T follicular helper cell (primary cell): ENCODE measurements around the gene CNGB1.
"Not testable (repeated sequence)": the region's sequence is repeated elsewhere in the genome, so short reads cannot be mapped to it uniquely, and the experiment has no call there.

Experiments used
- DNase-seq: peaks from one replicate; pipeline ENCODE4 v3.0.0-alpha.2; 2020; ENCODE audit warnings: low read depth

Gene CNGB1

DNA sequence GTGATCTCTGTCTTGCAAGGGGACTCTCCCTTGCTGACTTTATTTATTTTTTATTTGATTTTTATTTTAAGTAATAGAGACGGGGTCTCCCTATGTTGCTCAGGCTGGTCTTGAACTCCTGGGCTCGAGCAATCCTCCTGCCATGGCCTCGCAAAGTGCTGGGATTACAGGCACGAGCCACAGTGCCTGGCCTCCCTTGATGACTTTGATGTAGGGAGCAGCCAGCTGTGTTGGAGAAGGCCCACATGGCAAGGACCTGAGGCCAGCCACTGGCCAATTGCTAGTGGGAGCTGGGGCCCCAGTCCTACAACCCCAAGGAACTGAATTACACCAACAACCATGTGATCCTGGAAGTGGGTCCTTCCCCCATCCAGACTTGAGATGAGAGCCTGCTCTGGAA, 81.8 kb downstream of the CNGB1 start:
- no peak for DNase-seq

- DNase-seq, result no peak
Observed at GRCh38 chr16:57888128-57888527, 82.8 kb downstream of the CNGB1 start.

GRCh38 chr16:57887711-57888110, 83.2 kb downstream of the CNGB1 start:
- no peak for DNase-seq

- DNase-seq, result no peak
Observed at GRCh38 chr16:57886427-57886826, 84.5 kb downstream of the CNGB1 start.

DNA sequence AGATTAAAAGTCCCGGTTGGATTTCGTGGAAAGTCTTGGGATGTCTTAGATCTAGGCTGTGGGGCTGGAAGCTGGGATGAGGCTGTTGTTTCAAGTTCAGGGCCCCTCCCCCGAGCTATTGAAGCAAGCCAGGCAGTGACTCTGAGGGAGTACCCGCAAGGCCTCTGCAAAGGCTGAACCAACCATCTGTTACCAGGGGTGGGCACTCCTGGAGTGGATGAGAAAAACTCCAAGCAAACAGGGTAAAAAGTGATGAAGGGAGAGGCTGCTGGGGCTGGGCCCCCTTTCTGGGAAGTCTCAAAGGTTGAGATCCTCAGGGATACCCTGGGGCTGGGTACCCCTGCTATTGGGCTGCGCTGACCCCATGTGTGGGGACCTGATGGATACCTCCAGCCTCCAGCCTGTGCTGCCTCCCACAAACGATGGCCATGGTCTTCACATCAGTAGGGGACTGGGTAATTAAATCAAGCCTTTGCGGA, 86.2 kb downstream of the CNGB1 start:
- DNase-seq, result no peak

- DNase-seq, result no peak
Observed at GRCh38 chr16:57883953-57884654, 86.8 kb downstream of the CNGB1 start.

- no peak for DNase-seq
Observed at GRCh38 chr16:57883480-57883879, 87.4 kb downstream of the CNGB1 start.

DNA sequence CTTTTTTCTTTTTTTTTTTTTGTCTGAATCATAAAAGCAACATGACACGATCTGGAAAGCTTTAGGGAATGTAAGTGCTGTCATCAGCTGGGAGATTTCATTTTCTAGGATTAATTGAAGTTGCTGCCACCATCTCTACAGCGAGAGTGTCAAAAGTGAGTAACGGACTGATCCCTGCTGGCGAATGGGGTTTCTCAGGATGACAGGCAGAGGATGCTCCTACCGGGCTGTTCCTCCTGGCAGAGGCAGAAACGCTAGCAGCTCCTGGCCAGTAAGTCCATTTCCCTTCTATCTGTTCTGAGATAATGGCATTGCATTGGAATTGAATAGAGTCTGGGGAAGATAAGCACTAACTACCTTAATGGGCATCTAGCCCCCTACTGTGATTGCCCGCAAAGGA, 88.1 kb downstream of the CNGB1 start:
- DNase-seq, result no peak

DNA sequence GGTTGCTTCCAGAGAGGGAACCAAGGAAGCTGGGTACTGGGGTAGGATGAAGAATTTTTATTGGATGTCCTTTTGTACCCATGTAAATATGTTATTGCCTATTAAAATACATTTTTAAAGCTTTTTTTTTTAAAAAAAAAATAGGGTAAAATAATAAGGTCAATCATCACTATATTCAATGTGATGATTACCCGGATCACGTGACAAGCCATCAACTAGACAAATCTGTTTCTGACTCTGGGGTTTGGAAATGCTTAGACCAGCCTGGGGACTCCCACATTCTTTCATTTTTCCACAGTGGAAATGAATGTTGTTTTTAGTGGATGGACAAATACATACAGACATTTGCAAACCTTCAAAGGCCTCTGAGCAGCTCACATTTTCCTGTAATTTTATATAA, 88.7 kb downstream of the CNGB1 start:
- no peak for DNase-seq

DNA sequence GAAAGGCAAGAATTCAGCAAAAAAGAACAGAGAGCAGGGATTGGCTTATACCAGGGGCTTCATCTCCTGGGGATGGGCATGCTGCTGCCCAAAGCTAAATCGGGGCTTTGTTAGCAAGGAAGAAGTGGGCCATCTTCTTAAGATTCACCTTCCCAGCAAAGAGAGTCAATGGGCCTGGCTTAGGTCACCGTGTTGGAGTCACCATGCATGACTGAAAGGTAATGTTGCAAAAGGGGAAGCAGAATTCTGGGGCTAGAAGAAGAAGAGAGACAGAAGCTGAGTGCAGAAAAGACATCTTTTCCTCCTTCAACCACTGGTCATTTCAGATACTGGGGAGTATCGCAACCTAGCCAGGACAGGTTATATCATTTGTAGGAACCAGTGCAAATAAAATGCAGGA, 92.3 kb downstream of the CNGB1 start:
- DNase-seq, result no peak

- no peak for DNase-seq
Observed at GRCh38 chr16:57876210-57876609, 94.7 kb downstream of the CNGB1 start.

GRCh38 chr16:57875347-57875746, 95.6 kb downstream of the CNGB1 start:
- DNase-seq, result no peak

DNA sequence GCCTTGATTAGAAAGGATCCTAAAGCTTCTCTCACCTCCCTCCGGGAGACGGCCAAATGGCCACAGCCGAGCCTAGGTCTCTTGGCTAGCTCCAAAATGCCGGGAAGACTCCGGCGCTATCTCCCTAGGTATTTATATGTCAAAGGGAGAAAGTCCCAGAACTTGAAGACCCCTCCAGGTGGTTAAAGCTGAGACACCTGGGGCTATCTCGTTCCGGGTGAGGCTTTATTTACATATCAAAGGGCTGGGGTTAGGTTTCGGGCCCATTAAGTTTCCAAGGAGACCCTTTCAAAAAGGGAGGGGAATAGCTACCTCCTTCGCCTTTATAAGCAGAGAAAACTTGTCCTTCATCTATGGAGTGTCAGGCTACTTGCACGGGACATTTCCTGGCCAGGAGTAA, 97.7 kb downstream of the CNGB1 start:
- DNase-seq, result no peak

- not testable (repeated sequence) for DNase-seq
Observed at GRCh38 chr16:57872764-57873163, 98.2 kb downstream of the CNGB1 start.

DNA sequence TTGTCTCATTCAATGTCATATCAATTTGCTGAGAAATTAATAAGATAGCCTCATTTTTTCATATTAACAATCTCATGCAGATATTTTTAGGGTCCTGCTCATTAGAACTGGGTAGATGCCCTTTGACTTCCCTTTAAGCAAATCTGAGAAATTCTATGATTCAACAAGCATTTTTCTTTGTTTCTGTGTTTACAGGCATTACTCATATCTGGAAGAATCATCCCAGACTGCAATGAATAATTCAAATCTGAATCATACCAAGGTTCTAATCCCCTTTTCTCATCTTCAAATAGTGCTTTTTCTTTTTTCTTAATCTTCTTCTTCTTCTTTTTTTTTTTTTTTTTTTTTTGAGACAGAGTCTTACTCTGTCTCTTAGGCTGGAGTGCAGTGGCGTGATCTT, 99.5 kb downstream of the CNGB1 start:
- DNase-seq, result no peak

- DNase-seq, result no peak
Observed at GRCh38 chr16:57870753-57871454, 100.0 kb downstream of the CNGB1 start.

DNA sequence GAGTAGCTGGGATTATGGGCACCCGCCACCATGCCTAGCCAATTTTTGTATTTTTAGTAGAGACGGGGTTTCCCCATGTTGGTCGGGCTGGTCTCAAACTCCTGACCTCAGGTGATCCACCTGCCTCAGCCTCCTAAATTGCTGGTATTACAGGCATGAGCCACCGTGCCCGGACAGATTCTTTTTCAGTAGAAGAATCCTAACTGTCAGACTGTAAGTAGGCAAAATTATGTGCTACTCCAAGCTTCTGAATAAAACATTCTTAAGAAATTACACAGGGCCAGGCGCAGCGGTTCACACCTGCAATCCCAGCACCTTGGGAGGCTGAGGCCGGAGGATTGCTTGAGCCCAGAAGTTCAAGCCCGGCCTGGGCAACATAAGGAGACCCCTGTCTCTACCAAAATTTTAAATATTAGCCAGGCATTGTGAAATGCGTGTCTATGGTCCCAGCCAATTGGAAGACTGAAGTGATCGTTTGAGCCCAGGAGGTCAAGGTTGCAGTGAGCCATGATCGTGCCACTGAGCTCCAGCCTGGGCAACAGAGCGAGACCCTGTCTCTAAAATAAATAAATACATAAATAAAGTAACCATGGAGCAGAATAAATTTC, 101.9 kb downstream of the CNGB1 start:
- no peak for DNase-seq

- no peak for DNase-seq
Observed at GRCh38 chr16:57867000-57867561, 103.8 kb downstream of the CNGB1 start.

DNA sequence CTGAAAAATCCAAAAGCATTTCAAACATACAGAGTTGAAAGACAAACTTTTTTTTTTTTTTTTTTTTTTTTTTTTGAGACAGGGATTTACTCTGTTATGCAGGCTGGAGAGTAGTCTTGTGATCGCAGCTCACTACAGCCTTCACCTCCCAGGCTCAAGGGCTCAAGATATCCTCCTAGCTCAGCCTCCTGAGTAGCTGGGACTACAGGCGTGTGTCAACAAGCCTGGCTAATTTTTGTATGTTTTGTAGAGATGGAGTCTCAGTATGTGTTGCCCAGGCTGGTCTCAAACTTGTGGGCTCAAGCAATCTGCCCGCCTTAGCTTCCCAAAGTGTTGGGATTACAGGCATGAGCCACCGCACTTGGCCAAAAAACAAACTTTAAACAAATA, 104.4 kb downstream of the CNGB1 start:
- DNase-seq, result no peak

DNA sequence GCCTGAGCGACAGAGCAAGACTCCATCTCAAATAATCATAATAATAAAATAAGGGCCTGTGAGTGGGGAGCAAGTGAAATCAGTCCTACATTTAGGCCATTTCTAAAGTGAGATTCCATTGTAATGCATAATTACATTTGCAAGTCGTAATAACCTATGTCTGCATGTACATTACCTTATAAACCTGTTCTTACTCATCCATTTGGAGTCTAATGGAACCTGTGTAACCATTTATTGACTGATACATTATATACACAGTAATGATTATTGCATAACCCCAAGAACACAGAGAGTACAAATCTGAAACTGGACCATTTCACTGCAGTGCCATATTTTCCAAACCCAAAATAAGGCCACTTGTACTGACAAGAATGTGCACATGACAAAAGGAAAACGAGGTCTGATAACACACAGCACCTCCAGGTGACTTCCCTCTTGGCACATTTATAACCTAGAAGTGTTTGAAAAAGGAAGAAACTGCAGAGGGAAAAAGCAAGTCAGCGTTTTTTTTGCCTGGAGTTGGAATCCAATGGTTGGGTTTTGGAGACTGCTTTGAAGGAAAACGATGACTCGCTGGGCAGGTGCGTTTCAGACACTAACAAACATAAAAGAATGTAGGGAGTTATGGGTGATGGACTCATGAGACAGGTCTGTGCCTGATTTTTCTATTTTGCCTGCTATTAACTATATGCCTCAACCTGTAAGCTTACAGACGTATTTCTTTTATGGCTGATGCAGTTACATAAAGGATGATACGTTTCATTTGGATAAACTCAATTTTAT, 105.0 kb downstream of the CNGB1 start:
- DNase-seq, result no peak

DNA sequence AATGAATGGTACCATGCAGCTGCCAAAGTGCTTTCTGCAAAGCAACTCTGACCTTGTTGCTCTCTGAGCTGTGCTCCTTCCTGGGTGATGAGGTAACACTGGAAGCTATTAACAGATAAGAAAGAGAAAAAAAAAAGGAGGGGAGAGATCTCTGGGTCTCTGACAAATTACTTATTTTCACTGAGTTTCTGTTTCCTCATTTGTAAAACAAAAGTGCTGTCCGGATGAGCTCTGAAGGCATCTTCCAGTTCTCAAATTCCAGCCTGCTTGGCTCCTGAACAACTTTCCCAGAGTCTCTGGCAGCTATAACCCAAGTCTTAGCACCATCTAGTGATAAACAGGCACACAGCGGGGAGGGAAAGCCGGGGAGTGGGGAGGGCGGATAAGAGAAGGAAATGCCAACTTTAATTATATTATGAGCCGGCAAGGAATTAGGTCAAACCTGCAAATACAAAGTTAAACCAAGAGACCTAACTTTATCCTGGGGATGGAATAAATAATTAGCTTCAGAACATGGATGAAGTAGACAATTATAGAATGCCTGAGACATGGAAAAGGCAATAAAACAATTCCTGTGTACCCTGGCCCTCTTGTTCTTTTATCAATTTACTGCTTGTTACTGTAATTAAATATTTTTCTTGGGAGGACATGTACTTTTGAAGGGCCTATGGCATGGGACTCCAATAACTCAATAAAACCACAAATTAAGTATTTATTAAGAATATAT, 107.3 kb downstream of the CNGB1 start:
- no peak for DNase-seq
